Measurements from ENCODE around the gene POLR3C. TPM values are rescaled to one million over a fixed set of nuclear protein-coding genes. Genes with fewer than 3 reads are reported as not detected.
A peak's percentile ranks its signal among the peaks of the same experiment; 100 is the strongest.

Gene POLR3C
- total and polyA plus RNA-seq, 2 of the 4 experiments (the other 2 are of a cell fraction): 47.0 to 94.1 TPM

GRCh38 chr1:145824499-145824842, 471 bp downstream of the POLR3C start:
- peak overlapping the region; percentile 3 for H3K18ac ChIP-seq (ENCODE audit: low read depth, low read length)
- POLR2A ChIA-PET (ENCODE audit: unreplicated experiment): interaction anchor here (0.6 kb wide), 1 partner anchor 40 kb away, joined by 6 read pairs; no protein-coding TSS in a partner anchor
- peak overlapping the region; percentile 98 for H3K23ac ChIP-seq (ENCODE audit: low read depth, low read length)
- peak overlapping the region; percentile 90 for H3K4ac ChIP-seq (ENCODE audit: low read depth, low read length)
- ATAC-seq (ENCODE audit: low read depth) (no peak), DNase-seq (no peak)
- peak overlapping the region; percentile 96 for H3K14ac ChIP-seq (replicated peaks; ENCODE audit: low read depth, low read length)
- H3K9me3 ChIP-seq (ENCODE audit: control insufficient read depth, insufficient read depth, low read length): no peaks in the 10 kb centered on the region
- intact Hi-C loops (cut with micrococcal nuclease): loop anchor here (10.0 kb wide), 1 partner anchor 100 kb away; no protein-coding TSS in a partner anchor
- H3K4me1 ChIP-seq (ENCODE audit: control insufficient read depth, insufficient read depth, low read length): 0 out of 2 replicates have a peak, but pooled peaks cover 2% of the 10 kb centered on the region
- H2BK15ac ChIP-seq (ENCODE audit: low read depth, low read length): peak overlapping the region; percentile 58; the same call in 1 of the 3 replicates
- H3K9me1 ChIP-seq (ENCODE audit: insufficient read depth, low read length): peaks cover 6% of the 10 kb centered on the region
- no peak for TF ChIP-seq NFE2L2 (IDR thresholded peaks at IDR 0.05; ENCODE audit: low read depth, low read length)
- TF ChIP-seq CEBPB (IDR thresholded peaks at IDR 0.05; ENCODE audit: low read depth, low read length): no peak
- TF ChIP-seq MXI1 (IDR thresholded peaks at IDR 0.05; ENCODE audit: borderline replicate concordance, low read depth, low read length): no peak
- TF ChIP-seq FOS (IDR thresholded peaks at IDR 0.05; ENCODE audit: low read depth, low read length): no peak
- TF ChIP-seq USF2 (IDR thresholded peaks at IDR 0.05; ENCODE audit: low read depth, low read length): no peak
- no peak for TF ChIP-seq CHD1 (IDR thresholded peaks at IDR 0.05; ENCODE audit: low read depth, low read length)
- TF ChIP-seq RCOR1 (IDR thresholded peaks at IDR 0.05; ENCODE audit: insufficient replicate concordance, low read length): no peak
- TF ChIP-seq CTCF (conservative IDR thresholded peaks at IDR 0.05; ENCODE audit: low read depth, low read length): no peak
- no peak for TF ChIP-seq MAZ (IDR thresholded peaks at IDR 0.05; ENCODE audit: borderline replicate concordance, low read depth, low read length)
- TF ChIP-seq ELK1 (IDR thresholded peaks at IDR 0.05; ENCODE audit: borderline replicate concordance, low read depth, low read length): no peak
- no peak for TF ChIP-seq RFX5 (IDR thresholded peaks at IDR 0.05; ENCODE audit: low read depth, low read length)
- peak overlapping the region; percentile 53 for H3K4me3 ChIP-seq (ENCODE audit: insufficient read depth, low read depth, low read length)
- peak overlapping the region; percentile 96 for H4K91ac ChIP-seq (ENCODE audit: insufficient read depth, low read depth, low read length)
- H2AK5ac ChIP-seq (ENCODE audit: low read depth, low read length): peak overlapping the region; percentile 73
- H4K20me1 ChIP-seq (ENCODE audit: insufficient read depth, low read length): no peaks in the 10 kb centered on the region
- in situ Hi-C loops (cut with MboI; ENCODE audit: low sequenced_read_pairs): no loop called here
- H2BK5ac ChIP-seq (ENCODE audit: low read depth, low read length, poor library complexity, severe bottlenecking): peak overlapping the region; percentile 90
- H2AFZ ChIP-seq (replicated peaks; ENCODE audit: low read length, poor library complexity): peak overlapping the region; percentile 98
- peak overlapping the region; percentile 72; the same call in 1 of the 2 replicates for H2BK20ac ChIP-seq (ENCODE audit: low read depth, low read length)
- peak overlapping the region; percentile 88 for H2BK120ac ChIP-seq (ENCODE audit: low read depth, low read length)
- H2AK9ac ChIP-seq (replicated peaks; ENCODE audit: low read depth, low read length, poor library complexity): peak overlapping the region; percentile 96
- H3K56ac ChIP-seq (ENCODE audit: extremely low read depth, insufficient read depth, low read length): peak overlapping the region; percentile 94
- CTCF ChIA-PET: interaction anchor here (0.6 to 0.9 kb wide), 2 partner anchors 67 to 104 kb away, joined by 3 read pairs; no protein-coding TSS in a partner anchor
- peak overlapping the region; percentile 75 for H3K4me2 ChIP-seq (ENCODE audit: low read depth, low read length)
- WGBS, 2 experiments (ENCODE audit: extremely low coverage in 2 of 2, insufficient read length in 1 of 2): no CpG with 5 or more reads among the region's 7 CpGs
- peak overlapping the region; percentile 91 for H3K27ac ChIP-seq (ENCODE audit: insufficient read depth, low read length)
- H4K5ac ChIP-seq (ENCODE audit: low read depth, low read length): peak overlapping the region; percentile 78
- dilution Hi-C loops (cut with HindIII; ENCODE audit: low sequenced_read_pairs, unreplicated experiment): no loop called here
- TSS peak; percentile 59 for BruUV-seq (replicated peaks)
- peak overlapping the region; percentile 76 to 94 for H4K8ac ChIP-seq (ENCODE audit: low read depth in 2 of 2, low read length in 2 of 2)
- H3K9ac ChIP-seq (ENCODE audit: low read depth, low read length): peak overlapping the region; percentile 91
- peaks cover 18% of the 10 kb centered on the region for H3K36me3 ChIP-seq (ENCODE audit: control insufficient read depth, insufficient read depth, low read length)
- H3K79me1 ChIP-seq (ENCODE audit: low read depth in 1 of 2, low read length in 2 of 2): peaks cover 27 to 49% of the 10 kb centered on the region in 2 experiments
- no peaks in the 10 kb centered on the region for H3K27me3 ChIP-seq (ENCODE audit: control insufficient read depth, insufficient read depth, low read length)
